H1 (cell line): ENCODE data around the gene RPLP2. TPM values are rescaled to one million over a fixed set of nuclear protein-coding genes. Genes with fewer than 3 reads are reported as not detected.

Experiments
- CTCF ChIA-PET: fragments of 300-600 bp; sonication (Branson Sonifier 250); formaldehyde crosslinking; loops from one replicate; lab custom pipeline; 2021; ENCODE audit not compliant: partially characterized antibody; lab: Charles Lee
- POLR2A ChIA-PET: fragments of 300-600 bp; sonication (Branson Sonifier 250); formaldehyde crosslinking; loops from one replicate; lab custom pipeline; 2021; ENCODE audit warnings: inconsistent platforms; ENCODE audit not compliant: partially characterized antibody; lab: Charles Lee
- DNase-seq, 2 experiments: peaks; one replicate each; pipeline versions ENCODE4 v3.0.0 to v3.0.0-alpha.2; 2010 to 2022; ENCODE audit warnings: low spot score in 2 of 2, low read depth in 1 of 2, mixed read lengths in 1 of 2
- FAIRE-seq: peaks from 2 replicates; lab custom pipeline; 2011; peaks lifted over from hg19 to GRCh38; lab: Jason Lieb, UNC
- H2AFZ ChIP-seq: 2 replicates; pipeline ENCODE4 v1.8.1; 2012; ENCODE audit warnings: low read length, inconsistent platforms
- H2AK5ac ChIP-seq: 2 replicates; pipeline ENCODE4 v1.6.1; 2013; ENCODE audit warnings: low read depth, low read length
- H2BK120ac ChIP-seq: replicated peaks from 2 replicates; pipeline ENCODE3; 2013; ENCODE audit warnings: low read depth, low read length, inconsistent platforms
- H2BK12ac ChIP-seq: 2 replicates; pipeline ENCODE4 v1.6.1; 2013; ENCODE audit warnings: low read depth, low read length
- H2BK15ac ChIP-seq: 2 replicates; pipeline ENCODE4 v1.6.1; 2013; ENCODE audit warnings: low read length
- H2BK20ac ChIP-seq: 2 replicates; pipeline ENCODE4 v1.6.1; 2013; ENCODE audit warnings: low read length
- H2BK5ac ChIP-seq: 2 replicates; pipeline ENCODE4 v1.6.1; 2013; ENCODE audit warnings: low read depth, low read length
- H3K14ac ChIP-seq: 2 replicates; pipeline ENCODE4 v1.6.1; 2013; ENCODE audit warnings: inconsistent platforms; ENCODE audit not compliant: insufficient read length
- H3K18ac ChIP-seq: 2 replicates; pipeline ENCODE4 v1.6.1; 2013; ENCODE audit warnings: low read length; ENCODE audit errors: extremely low read depth
- H3K23ac ChIP-seq: 2 replicates; pipeline ENCODE4 v1.6.1; 2013; ENCODE audit warnings: inconsistent platforms; ENCODE audit not compliant: insufficient read length
- H3K23me2 ChIP-seq: 2 replicates; pipeline ENCODE4 v1.6.1; 2013; ENCODE audit warnings: low read depth, low read length
- H3K27ac ChIP-seq: 2 replicates; pipeline ENCODE4 v1.6.1; 2011; ENCODE audit warnings: low read depth, low read length, inconsistent platforms
- H3K27me3 ChIP-seq, 4 experiments: replicated peaks in 1 of 4; 1 replicate in 1 of 4; 2 replicates in 3 of 4; pipeline versions ENCODE4 v1.6.1 to v1.8.1; 2011 to 2013; ENCODE audit warnings: low read length in 3 of 4, mild to moderate bottlenecking in 3 of 4, inconsistent platforms in 2 of 4, mixed read lengths in 2 of 4, moderate library complexity in 1 of 4; ENCODE audit not compliant: control insufficient read depth in 3 of 4, insufficient read depth in 3 of 4; ENCODE audit errors: extremely low read depth in 1 of 4
- H3K36me3 ChIP-seq, 4 experiments: 2 replicates each; pipeline versions ENCODE4 v1.6.1 to v1.8.1; 2011 to 2013; ENCODE audit warnings: mild to moderate bottlenecking in 4 of 4, low read length in 3 of 4, moderate library complexity in 2 of 4, control low read depth in 1 of 4, inconsistent platforms in 1 of 4; ENCODE audit not compliant: insufficient read depth in 4 of 4, control insufficient read depth in 2 of 4
- H3K4ac ChIP-seq: replicated peaks from 2 replicates; pipeline ENCODE3; 2013; ENCODE audit warnings: low read length, low read depth, mixed read lengths, inconsistent platforms; ENCODE audit not compliant: insufficient read length
- H3K4me1 ChIP-seq, 4 experiments: replicated peaks in 1 of 4; 1 replicate in 1 of 4; 2 replicates in 3 of 4; pipeline versions ENCODE4 v1.6.1 to v1.8.1; 2011 to 2013; ENCODE audit warnings: low read length in 3 of 4, inconsistent platforms in 2 of 4, mixed read lengths in 1 of 4; ENCODE audit not compliant: insufficient read depth in 4 of 4, control insufficient read depth in 3 of 4
- H3K4me2 ChIP-seq, 2 experiments: 2 replicates each; pipeline versions ENCODE4 v1.6.1 to v1.8.1; 2011 to 2013; ENCODE audit warnings: low read depth in 2 of 2, low read length in 2 of 2, control low read depth in 1 of 2, inconsistent platforms in 1 of 2, mild to moderate bottlenecking in 1 of 2; ENCODE audit not compliant: insufficient read depth in 1 of 2
- H3K4me3 ChIP-seq, 4 experiments: fragments of 200-600, 300-600 bp in 1 of 4; sonication (generic), shearing (Covaris generic), sonication (Bioruptor Twin) in 1 of 4; 2 replicates each; pipeline versions ENCODE4 v1.5.1 to v1.8.1; 2011 to 2016; ENCODE audit warnings: low read length in 4 of 4, low read depth in 3 of 4, control low read depth in 2 of 4, inconsistent platforms in 2 of 4, mild to moderate bottlenecking in 2 of 4, mixed read lengths in 1 of 4, moderate library complexity in 1 of 4; ENCODE audit not compliant: insufficient read depth in 2 of 4; ENCODE audit errors: extremely low read depth in 1 of 4
- H3K56ac ChIP-seq: replicated peaks from 2 replicates; pipeline ENCODE3; 2013; ENCODE audit warnings: low read depth, mild to moderate bottlenecking, mixed read lengths, low read length, inconsistent platforms; ENCODE audit not compliant: insufficient read length
- H3K79me1 ChIP-seq: 2 replicates; pipeline ENCODE4 v1.6.1; 2013; ENCODE audit warnings: low read depth, low read length, control low read depth
- H3K79me2 ChIP-seq, 2 experiments: 2 replicates each; pipeline versions ENCODE4 v1.6.1 to v1.8.1; 2012 to 2013; ENCODE audit warnings: low read length in 2 of 2, mild to moderate bottlenecking in 2 of 2, inconsistent platforms in 1 of 2; ENCODE audit not compliant: insufficient read depth in 2 of 2, control insufficient read depth in 1 of 2
- H3K9ac ChIP-seq, 4 experiments: replicated peaks in 1 of 4; 1 replicate in 1 of 4; 2 replicates in 3 of 4; pipeline versions ENCODE4 v1.6.1 to v1.8.1; 2011 to 2013; ENCODE audit warnings: low read depth in 3 of 4, low read length in 3 of 4, control low read depth in 2 of 4, mild to moderate bottlenecking in 2 of 4, moderate library complexity in 2 of 4, inconsistent platforms in 1 of 4; ENCODE audit errors: extremely low read depth in 1 of 4
- H3K9me3 ChIP-seq, 2 experiments: 2 replicates each; pipeline versions ENCODE4 v1.6.1 to v1.8.1; 2012 to 2013; ENCODE audit warnings: mild to moderate bottlenecking in 2 of 2, moderate library complexity in 2 of 2, control low read depth in 1 of 2, inconsistent platforms in 1 of 2, low read depth in 1 of 2, low read length in 1 of 2, mixed read lengths in 1 of 2; ENCODE audit not compliant: insufficient read depth in 2 of 2
- H4K20me1 ChIP-seq, 2 experiments: replicated peaks in 1 of 2; 2 replicates each; pipeline versions ENCODE3 to v1.8.1; 2011 to 2013; ENCODE audit warnings: inconsistent platforms in 2 of 2, low read length in 2 of 2, mild to moderate bottlenecking in 1 of 2; ENCODE audit not compliant: insufficient read depth in 2 of 2, control insufficient read depth in 1 of 2
- H4K5ac ChIP-seq: 2 replicates; pipeline ENCODE4 v1.6.1; 2013; ENCODE audit warnings: low read length, low read depth, mixed read lengths, inconsistent platforms; ENCODE audit not compliant: insufficient read length
- H4K8ac ChIP-seq: 2 replicates; pipeline ENCODE4 v1.8.0; 2013; ENCODE audit warnings: mild to moderate bottlenecking, moderate library complexity, low read length, inconsistent platforms; ENCODE audit not compliant: insufficient read depth; ENCODE audit errors: extremely low read depth
- H4K91ac ChIP-seq: replicated peaks from 2 replicates; pipeline ENCODE3; 2013; ENCODE audit warnings: low read length, mixed read lengths, inconsistent platforms; ENCODE audit not compliant: insufficient read length
- BCL11A ChIP-seq, 2 experiments: IDR thresholded peaks; one replicate each; pipeline ENCODE4 v1.6.1; 2011; ENCODE audit warnings: low read depth in 2 of 2, low read length in 2 of 2, mild to moderate bottlenecking in 2 of 2
- CTCF ChIP-seq, 3 experiments: IDR thresholded peaks; 1 replicate in 2 of 3; 2 replicates in 1 of 3; pipeline versions ENCODE4 v1.5.1 to v1.6.1; 2011; ENCODE audit warnings: low read length in 3 of 3, mild to moderate bottlenecking in 3 of 3, inconsistent platforms in 2 of 3, low read depth in 1 of 3, moderate library complexity in 1 of 3; ENCODE audit not compliant: insufficient read depth in 1 of 3; ENCODE audit errors: control extremely low read depth in 1 of 3
- POLR2A ChIP-seq, 2 experiments: IDR thresholded peaks; 1 replicate in 1 of 2; 2 replicates in 1 of 2; pipeline ENCODE4 v1.6.1; 2011; ENCODE audit warnings: low read depth in 2 of 2, low read length in 2 of 2, mild to moderate bottlenecking in 2 of 2; ENCODE audit errors: control extremely low read depth in 1 of 2
- WGBS, 2 experiments: shearing (Covaris generic) in 1 of 2; methylation state at CpG; one replicate each; pipeline versions ENCODE4 v1.1.6 to v1.1.7; 2013 to 2015; ENCODE audit warnings: low lambda C conversion rate in 2 of 2, mixed read lengths in 2 of 2, inconsistent platforms in 1 of 2, low coverage in 1 of 2, missing lambda C conversion rate in 1 of 2; ENCODE audit not compliant: insufficient replicate concordance in 2 of 2, insufficient coverage in 1 of 2, insufficient read length in 1 of 2; ENCODE audit errors: extremely low coverage in 1 of 2, missing lambda C conversion rate in 1 of 2; 5-methylcytosine and 5-hydroxymethylcytosine counted together
- polyA plus RNA-seq, 7 experiments: library from polyadenylated mRNA; depleted of rRNA in 3 of 7; stranded (reverse) in 5 of 7; unstranded in 2 of 7; fragments of >200 nt in 5 of 7; fragments of 200-250 nt in 2 of 7; gene quantifications; 1 replicate in 5 of 7; 2 replicates in 1 of 7; 4 replicates in 1 of 7; pipeline versions ENCODE4 v1.2.1 to v1.2.3, GENCODE V29; 2011 to 2013; ENCODE audit warnings: missing spikeins in 2 of 7, mixed read lengths in 2 of 7
- total RNA-seq: library from RNA; stranded (reverse); fragmentation: NEBNext Ultra II Directional; extraction: Animal tissue kit (Norgen Biotek cat#: 25700); gene quantifications from 2 replicates; pipeline ENCODE4 v1.2.1, GENCODE V29; 2021

The RPLP2 gene
- total and polyA plus RNA-seq, 2 of the 8 experiments (the other 6 are each of a cell fraction or from before 2014, with no cell fraction given): 1,789 to 2,106 TPM

- peak overlapping the region; percentile 57; the same call in 1 of the 2 replicates for H4K8ac ChIP-seq
- H4K91ac ChIP-seq: no peak overlapping the region
- H3K23me2 ChIP-seq: no peaks in the 10 kb centered on the region; the same call in 1 of the 2 replicates
- no peak overlapping the region for H3K4me3 ChIP-seq
- H3K36me3 ChIP-seq: peaks cover 0 to 6% (median 0%) of the 10 kb centered on the region in 4 experiments; a peak in 2 of 8 replicates
- no peaks in the 10 kb centered on the region for H3K79me2 ChIP-seq
- no peak overlapping the region for H2BK20ac ChIP-seq
- H2AK5ac ChIP-seq: 0 out of 2 replicates have a peak overlapping the region, but pooled peaks have one; percentile 48
- H3K18ac ChIP-seq: no peak overlapping the region
- no peak overlapping the region for H3K56ac ChIP-seq
- WGBS, 2 experiments: 88% methylated on average over 18 of the region's 24 CpGs; no CpG with 5 or more reads in 1 of the 2 experiments
- no peaks in the 10 kb centered on the region; a peak in 1 of 7 replicates for H3K27me3 ChIP-seq
- FAIRE-seq (no peak), DNase-seq (no peak)
- TF ChIP-seq POLR2A (IDR thresholded peaks at IDR 0.05; ENCODE audit: control extremely low read depth in 1 of 2, low read depth in 2 of 2, low read length in 2 of 2) (0 out of 3 replicates have a peak, but pooled peaks of 1 of the 2 experiments have one; percentile 35), BCL11A (IDR thresholded peaks at IDR 0.05; ENCODE audit: low read depth in 2 of 2, low read length in 2 of 2) (no peak), CTCF (IDR thresholded peaks at IDR 0.05; ENCODE audit: control extremely low read depth in 1 of 3, insufficient read depth in 1 of 3, low read depth in 1 of 3, low read length in 3 of 3) (no peak)
- POLR2A ChIA-PET: interaction anchor here (1.1 to 53.0 kb wide), 7 partner anchors 9 to 44 kb away, joined by 4 to 1917 read pairs (median 11); partner anchors contain the start of genes CD151, CRACR2B, GATD1 and PNPLA2
- no peak overlapping the region for H3K14ac ChIP-seq
- no peak overlapping the region for H2BK15ac ChIP-seq
- no peak overlapping the region for H3K27ac ChIP-seq
- no peaks in the 10 kb centered on the region for H3K9me3 ChIP-seq
- H4K20me1 ChIP-seq: peaks cover 2 to 13% of the 10 kb centered on the region in 2 experiments
- CTCF ChIA-PET: interaction anchor here (1.0 to 1.7 kb wide), 4 partner anchors 10 to 80 kb away, joined by 3 to 4 read pairs (median 3); no protein-coding TSS in a partner anchor
- H2AFZ ChIP-seq: no peak overlapping the region
- H4K5ac ChIP-seq: no peak overlapping the region
- no peak overlapping the region for H2BK12ac ChIP-seq
- no peak overlapping the region for H3K23ac ChIP-seq
- peaks cover under 1% of the 10 kb centered on the region; the same call in 1 of the 2 replicates for H3K79me1 ChIP-seq
- H3K9ac ChIP-seq: no peak overlapping the region
- peaks cover 0 to 30% (median 18%) of the 10 kb centered on the region in 4 experiments; a peak in 6 of 7 replicates for H3K4me1 ChIP-seq
- H3K4ac ChIP-seq: no peak overlapping the region
- no peak overlapping the region for H2BK5ac ChIP-seq
- no peak overlapping the region for H2BK120ac ChIP-seq
- H3K4me2 ChIP-seq: no peak overlapping the region
These were observed 22.6 kb upstream of the RPLP2 start for GRCh38 chr11:787084-787675.
